Stimulated activated effector memory CD8-positive, alpha-beta T cell treated with anti-CD3 and anti-CD28 coated beads, Interleukin-12 subunit alpha, Interleukin-12 subunit beta, amount 100 ng/mL, for 72 hours (primary cell): ENCODE data around the gene MTUS2.
A peak's percentile ranks its signal among the peaks of the same experiment; 100 is the strongest.

Source experiments
- ATAC-seq: fragments of 150-1000 bp; cut with Tn5 transposase; 2 replicates; pipeline ENCODE4 v1.10.0; 2021
- DNase-seq, 2 donors: peaks; one replicate each; pipeline ENCODE4 v3.0.0; 2021 to 2022; ENCODE audit warnings: low spot score in 2 of 2
- H3K27ac Mint-ChIP-seq: one replicate; pipeline ENCODE4 v1.8.0; 2022; ENCODE audit warnings: mild to moderate bottlenecking, mixed read lengths
- H3K36me3 Mint-ChIP-seq: one replicate; pipeline ENCODE4 v1.8.0; 2022; ENCODE audit warnings: mild to moderate bottlenecking, mixed read lengths
- H3K4me1 Mint-ChIP-seq: one replicate; pipeline ENCODE4 v1.8.0; 2022; ENCODE audit warnings: mixed read lengths
- H3K4me3 Mint-ChIP-seq: one replicate; pipeline ENCODE4 v1.8.0; 2022; ENCODE audit warnings: mild to moderate bottlenecking, mixed read lengths
- H3K9me3 Mint-ChIP-seq: one replicate; pipeline ENCODE4 v1.8.0; 2022; ENCODE audit warnings: mixed read lengths

MTUS2 gene

GRCh38 chr13:29500386-29500785, 680.2 kb downstream of the MTUS2 start:
- ATAC-seq (no peak), DNase-seq (no peak)
- Mint-ChIP-seq H3K4me3 (no peak overlapping the region), H3K9me3 (no peaks in the 10 kb centered on the region), H3K27ac (no peak overlapping the region), H3K36me3 (peaks cover 8% of the 10 kb centered on the region), H3K4me1 (peaks cover 12% of the 10 kb centered on the region)

GRCh38 chr13:29501674-29502073, 681.5 kb downstream of the MTUS2 start:
- no peak for DNase-seq
- no peak overlapping the region for H3K4me3 Mint-ChIP-seq
- H3K9me3 Mint-ChIP-seq = no peaks in the 10 kb centered on the region
- H3K27ac Mint-ChIP-seq = no peak overlapping the region
- H3K36me3 Mint-ChIP-seq = peaks cover 13% of the 10 kb centered on the region
- peak; percentile 5 for ATAC-seq
- peaks cover 3% of the 10 kb centered on the region for H3K4me1 Mint-ChIP-seq

- Mint-ChIP-seq H3K27ac (no peak overlapping the region), H3K4me3 (no peak overlapping the region), H3K9me3 (no peaks in the 10 kb centered on the region), H3K4me1 (no peaks in the 10 kb centered on the region), H3K36me3 (peaks cover 13% of the 10 kb centered on the region)
- ATAC-seq (no peak), DNase-seq (no peak)
Measured at GRCh38 chr13:29502391-29503008, 682.4 kb downstream of the MTUS2 start.

- no peaks in the 10 kb centered on the region for H3K4me1 Mint-ChIP-seq
- no peaks in the 10 kb centered on the region for H3K9me3 Mint-ChIP-seq
- no peak overlapping the region for H3K27ac Mint-ChIP-seq
- ATAC-seq (no peak), DNase-seq (no peak)
- peaks cover 13% of the 10 kb centered on the region for H3K36me3 Mint-ChIP-seq
- no peak overlapping the region for H3K4me3 Mint-ChIP-seq
Measured at GRCh38 chr13:29503041-29503837, 683.1 kb downstream of the MTUS2 start.

- Mint-ChIP-seq H3K9me3 (no peaks in the 10 kb centered on the region), H3K4me3 (no peak overlapping the region), H3K27ac (no peak overlapping the region), H3K36me3 (peaks cover 14% of the 10 kb centered on the region), H3K4me1 (no peaks in the 10 kb centered on the region)
- ATAC-seq (no peak), DNase-seq (no peak)
Measured at GRCh38 chr13:29504691-29505090, 684.6 kb downstream of the MTUS2 start.

- no peaks in the 10 kb centered on the region for H3K9me3 Mint-ChIP-seq
- H3K4me1 Mint-ChIP-seq = no peaks in the 10 kb centered on the region
- DNase-seq = no peak
- no peak for ATAC-seq
- no peak overlapping the region for H3K27ac Mint-ChIP-seq
- H3K36me3 Mint-ChIP-seq = peaks cover 22% of the 10 kb centered on the region
- no peak overlapping the region for H3K4me3 Mint-ChIP-seq
Measured at GRCh38 chr13:29505511-29505910, 685.4 kb downstream of the MTUS2 start.

- Mint-ChIP-seq H3K4me3 (no peak overlapping the region), H3K27ac (no peak overlapping the region), H3K9me3 (no peaks in the 10 kb centered on the region), H3K4me1 (no peaks in the 10 kb centered on the region), H3K36me3 (peaks cover 27% of the 10 kb centered on the region)
- ATAC-seq (no peak), DNase-seq (no peak)
Measured at GRCh38 chr13:29505950-29506349, 685.8 kb downstream of the MTUS2 start.

- H3K4me3 Mint-ChIP-seq = no peak overlapping the region
- ATAC-seq (no peak), DNase-seq (no peak)
- no peak overlapping the region for H3K27ac Mint-ChIP-seq
- H3K9me3 Mint-ChIP-seq = no peaks in the 10 kb centered on the region
- H3K36me3 Mint-ChIP-seq = peaks cover 41% of the 10 kb centered on the region
- H3K4me1 Mint-ChIP-seq = no peaks in the 10 kb centered on the region
Measured at GRCh38 chr13:29507356-29507755, 687.2 kb downstream of the MTUS2 start.

- peaks cover 50% of the 10 kb centered on the region for H3K36me3 Mint-ChIP-seq
- H3K27ac Mint-ChIP-seq = peak overlapping the region; percentile 70
- ATAC-seq (peak; percentile 71), DNase-seq (peak; percentile 69 to 82)
- peaks cover 1% of the 10 kb centered on the region for H3K4me1 Mint-ChIP-seq
- H3K4me3 Mint-ChIP-seq = no peak overlapping the region
- no peaks in the 10 kb centered on the region for H3K9me3 Mint-ChIP-seq
Measured at GRCh38 chr13:29508130-29508875, 688.2 kb downstream of the MTUS2 start.

- Mint-ChIP-seq H3K4me3 (no peak overlapping the region), H3K36me3 (peaks cover 56% of the 10 kb centered on the region), H3K4me1 (peaks cover 7% of the 10 kb centered on the region)
Measured at GRCh38 chr13:29508876-29509252, 688.7 kb downstream of the MTUS2 start.

GRCh38 chr13:29509999-29510589, 690.0 kb downstream of the MTUS2 start:
- Mint-ChIP-seq H3K27ac (peak overlapping the region; percentile 70), H3K36me3 (peaks cover 60% of the 10 kb centered on the region), H3K9me3 (no peaks in the 10 kb centered on the region), H3K4me1 (peaks cover 8% of the 10 kb centered on the region), H3K4me3 (no peak overlapping the region)
- DNase-seq (no peak), ATAC-seq (no peak)

More at GRCh38 chr13:29508876-29509252, 688.7 kb downstream of the MTUS2 start:
- ATAC-seq = no peak
- Mint-ChIP-seq H3K27ac (peak overlapping the region; percentile 70), H3K9me3 (no peaks in the 10 kb centered on the region)
- no peak for DNase-seq

- Mint-ChIP-seq H3K4me3 (no peak overlapping the region), H3K27ac (peak overlapping the region; percentile 70), H3K9me3 (no peaks in the 10 kb centered on the region), H3K4me1 (peaks cover 8% of the 10 kb centered on the region), H3K36me3 (peaks cover 60% of the 10 kb centered on the region)
- no peak for DNase-seq
- no peak for ATAC-seq
Measured at GRCh38 chr13:29510651-29511084, 690.5 kb downstream of the MTUS2 start.

GRCh38 chr13:29511106-29511796, 691.1 kb downstream of the MTUS2 start:
- Mint-ChIP-seq H3K36me3 (peaks cover 64% of the 10 kb centered on the region), H3K9me3 (no peaks in the 10 kb centered on the region), H3K27ac (peak overlapping the region; percentile 70), H3K4me3 (no peak overlapping the region), H3K4me1 (peaks cover 8% of the 10 kb centered on the region)
- ATAC-seq (no peak), DNase-seq (no peak)

GRCh38 chr13:29511980-29512379, 691.8 kb downstream of the MTUS2 start:
- peaks cover 71% of the 10 kb centered on the region for H3K36me3 Mint-ChIP-seq
- ATAC-seq (no peak), DNase-seq (no peak)
- no peaks in the 10 kb centered on the region for H3K9me3 Mint-ChIP-seq
- peak overlapping the region; percentile 70 for H3K27ac Mint-ChIP-seq
- peaks cover 8% of the 10 kb centered on the region for H3K4me1 Mint-ChIP-seq
- H3K4me3 Mint-ChIP-seq = no peak overlapping the region
